Measurements from ENCODE around the gene CCL18. TPM values are rescaled to one million over a fixed set of nuclear protein-coding genes. Genes with fewer than 3 reads are reported as not detected.
A peak's percentile ranks its signal among the peaks of the same experiment; 100 is the strongest.
"Not testable (repeated sequence)": the region's sequence is repeated elsewhere in the genome, so short reads cannot be mapped to it uniquely, and the experiment has no call there.

The CCL18 gene
- total and polyA plus RNA-seq, 10 of the 15 experiments (the other 5 are each of a cell fraction or from before 2014, with no cell fraction given) = 0.26 TPM; not detected in 9

- SMC1A ChIA-PET (ENCODE audit: uncharacterized antibody, unreplicated experiment) = interaction anchor here (0.8 to 5.5 kb wide), 9 partner anchors 12 to 126 kb away, joined by 3 to 39 read pairs (median 5); no protein-coding TSS in a partner anchor
- BruUV-seq (replicated peaks); FAIRE-seq; H3K4me3 ChIP-seq; intact Hi-C loops (cut with micrococcal nuclease; ENCODE audit: unreplicated experiment); H3K27ac ChIP-seq (ENCODE audit: control insufficient read depth, insufficient read depth); H3K9me3 ChIP-seq (replicated peaks; ENCODE audit: control insufficient read depth, insufficient read depth, low read length); H2AFZ ChIP-seq (ENCODE audit: control insufficient read depth, low read depth, low read length); in situ Hi-C loops (cut with MboI); H3K79me2 ChIP-seq (ENCODE audit: control insufficient read depth, insufficient read depth, low read length); DNase-seq (ENCODE audit: low read depth, low spot score); H3K9ac ChIP-seq (ENCODE audit: control insufficient read depth, insufficient read depth, low read length); H3K27me3 ChIP-seq (replicated peaks in 1 of 2; ENCODE audit: control insufficient read depth in 2 of 2, insufficient read depth in 2 of 2, low read length in 1 of 2); H3K36me3 ChIP-seq (ENCODE audit: control insufficient read depth in 2 of 2, insufficient read depth in 2 of 2, low read length in 1 of 2); H4K20me1 ChIP-seq (ENCODE audit: control insufficient read depth, insufficient read depth): not testable (repeated sequence)
- Histone ChIP-seq H3K4me2 (ENCODE audit: control insufficient read depth, insufficient read depth) (0 out of 2 replicates have a peak overlapping the region, but pooled peaks have one; percentile 17), H3K4me1 (ENCODE audit: control insufficient read depth, insufficient read depth, low read length) (peaks cover 19% of the 10 kb centered on the region)
- CTCF ChIA-PET = interaction anchor here (1.0 to 3.1 kb wide), 5 partner anchors 14 to 135 kb away, joined by 5 to 25 read pairs (median 8); partner anchors contain the start of gene CCL3
- peak; percentile 35 for ATAC-seq
- 82% methylated on average over 7 of the region's 7 CpGs for WGBS (ENCODE audit: insufficient coverage, insufficient replicate concordance, low lambda C conversion rate, missing lambda C conversion rate)
- RAD21 ChIA-PET (ENCODE audit: unreplicated experiment) = interaction anchor here (0.9 to 3.3 kb wide), 7 partner anchors 13 to 44 kb away, joined by 3 to 11 read pairs (median 6); partner anchors contain the start of gene CCL3
- POLR2A ChIA-PET = interaction anchor here (1.0 kb wide), 1 partner anchor 14 kb away, joined by 3 read pairs; no protein-coding TSS in a partner anchor
Measured at GRCh38 chr17:36104246-36104645, 40.2 kb downstream of the CCL18 start.

DNA sequence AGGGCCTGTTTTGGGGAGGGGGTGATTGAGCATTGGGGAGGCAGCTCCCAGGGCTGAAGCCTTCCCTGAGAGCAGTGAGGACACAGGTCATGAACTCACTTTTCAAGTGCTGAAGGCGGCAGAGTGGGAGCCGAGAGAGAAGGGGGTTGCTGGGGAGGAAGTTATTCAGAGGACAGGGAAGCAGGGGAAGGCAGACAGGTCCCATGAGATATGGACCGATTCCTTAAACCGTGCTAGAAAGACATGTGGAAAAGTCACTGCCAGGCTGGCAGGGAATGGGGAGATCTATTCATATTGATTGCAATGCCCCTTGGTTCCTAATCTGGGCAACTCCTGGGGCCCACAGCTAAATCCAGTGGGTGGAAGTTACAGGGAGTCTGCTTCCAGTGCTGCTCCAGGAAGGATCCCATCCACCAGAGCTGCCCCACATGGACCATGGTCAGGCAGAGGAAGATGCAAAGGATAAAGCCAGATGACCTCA, 40.7 kb downstream of the CCL18 start:
- H3K9me3 ChIP-seq (replicated peaks; ENCODE audit: control insufficient read depth, insufficient read depth, low read length) = no peaks in the 10 kb centered on the region; the same call in 2 of the 3 replicates
- SMC1A ChIA-PET (ENCODE audit: uncharacterized antibody, unreplicated experiment) = interaction anchor here (0.8 to 5.5 kb wide), 10 partner anchors 13 to 126 kb away, joined by 3 to 39 read pairs (median 5); no protein-coding TSS in a partner anchor
- FAIRE-seq (no peak), DNase-seq (ENCODE audit: low read depth, low spot score) (no peak), ATAC-seq (no peak)
- RAD21 ChIA-PET (ENCODE audit: unreplicated experiment) = interaction anchor here (0.9 to 3.3 kb wide), 7 partner anchors 12 to 44 kb away, joined by 3 to 11 read pairs (median 6); partner anchors contain the start of gene CCL3
- H2AFZ ChIP-seq (ENCODE audit: control insufficient read depth, low read depth, low read length) = no peak overlapping the region; the same call in 1 of the 2 replicates
- H3K36me3 ChIP-seq (ENCODE audit: control insufficient read depth in 2 of 2, insufficient read depth in 2 of 2, low read length in 1 of 2) = no peaks in the 10 kb centered on the region
- peaks cover 19% of the 10 kb centered on the region for H3K4me1 ChIP-seq (ENCODE audit: control insufficient read depth, insufficient read depth, low read length)
- H4K20me1 ChIP-seq (ENCODE audit: control insufficient read depth, insufficient read depth) = no peaks in the 10 kb centered on the region
- CTCF ChIA-PET = interaction anchor here (1.0 to 3.1 kb wide), 5 partner anchors 14 to 135 kb away, joined by 5 to 25 read pairs (median 8); partner anchors contain the start of gene CCL3
- POLR2A ChIA-PET = interaction anchor here (1.0 kb wide), 1 partner anchor 14 kb away, joined by 3 read pairs; no protein-coding TSS in a partner anchor
- TF ChIP-seq NR2F1 (conservative IDR thresholded peaks at IDR 0.05) (no peak), RFX5 (IDR thresholded peaks at IDR 0.05; ENCODE audit: low read depth, low read length) (no peak), ZNF24 (IDR thresholded peaks at IDR 0.05) (no peak), WRNIP1 (IDR thresholded peaks at IDR 0.05; ENCODE audit: borderline replicate concordance, low read depth, low read length) (no peak), MAX (IDR thresholded peaks at IDR 0.05; ENCODE audit: low read depth, low read length) (no peak), EED (IDR thresholded peaks at IDR 0.05; ENCODE audit: low read depth) (no peak), PML (IDR thresholded peaks at IDR 0.05; ENCODE audit: low read length) (no peak)
- no TSS peak for BruUV-seq (replicated peaks)
- no peaks in the 10 kb centered on the region for H3K27me3 ChIP-seq (replicated peaks in 1 of 2; ENCODE audit: control insufficient read depth in 2 of 2, insufficient read depth in 2 of 2, low read length in 1 of 2)
- H3K9ac ChIP-seq (ENCODE audit: control insufficient read depth, insufficient read depth, low read length) = no peak overlapping the region
- WGBS (ENCODE audit: insufficient coverage, insufficient replicate concordance, low lambda C conversion rate, missing lambda C conversion rate) = 60% methylated on average over 4 of the region's 4 CpGs
- intact Hi-C loops (cut with micrococcal nuclease; ENCODE audit: unreplicated experiment) (no loop called here), in situ Hi-C loops (cut with MboI) (no loop called here)
- 0 out of 2 replicates have a peak overlapping the region, but pooled peaks have one; percentile 33 for H3K4me2 ChIP-seq (ENCODE audit: control insufficient read depth, insufficient read depth)
- H3K79me2 ChIP-seq (ENCODE audit: control insufficient read depth, insufficient read depth, low read length) = no peaks in the 10 kb centered on the region
- no peak overlapping the region for H3K27ac ChIP-seq (ENCODE audit: control insufficient read depth, insufficient read depth)
- H3K4me3 ChIP-seq = no peak overlapping the region

Measured in GM12878 (cell line).